ENCODE measurements around the gene MICAL1. TPM values are rescaled to one million over a fixed set of nuclear protein-coding genes. Genes with fewer than 3 reads are reported as not detected.

MICAL1 gene
- total RNA-seq, 3 donors from 2014 or later (not counting 1 experiment from before 2014, with no cell fraction given), result 72.4 to 102 (median 81.3) TPM

- 90% methylated on average over 7 of the region's 9 CpGs for WGBS (ENCODE audit: insufficient coverage)
These were observed 22.7 kb upstream of the MICAL1 start for GRCh38 chr6:109478222-109478805.

GRCh38 chr6:109477725-109478124 lies 22.2 kb upstream of the MICAL1 start:
- Histone ChIP-seq H3K27ac (ENCODE audit: low read length) (no peak overlapping the region), H3K27me3 (ENCODE audit: control insufficient read depth, insufficient read depth, low read length) (no peaks in the 10 kb centered on the region), H3K4me1 (ENCODE audit: control insufficient read depth, insufficient read depth, low read length) (peaks cover 40% of the 10 kb centered on the region), H3K9me3 (ENCODE audit: control insufficient read depth, insufficient read depth, low read length) (no peaks in the 10 kb centered on the region), H3K4me3 (ENCODE audit: low read length) (no peak overlapping the region), H3K36me3 (ENCODE audit: control insufficient read depth, insufficient read depth, low read length) (peaks cover 52% of the 10 kb centered on the region)
- intact Hi-C loops (cut with micrococcal nuclease), result no loop called here
- 86% methylated on average over 2 of the region's 2 CpGs for WGBS (ENCODE audit: insufficient coverage)
- no peak for ATAC-seq
- Mint-ChIP-seq H3K4me1 (peaks cover 72 to 76% of the 10 kb centered on the region in 2 donors), H3K36me3 (peaks cover 46% of the 10 kb centered on the region), H3K9me3 (no peaks in the 10 kb centered on the region), H3K4me3 (peak overlapping the region; percentile 31), H3K27me3 (ENCODE audit: low read depth in 2 of 2) (no peaks in the 10 kb centered on the region), H3K27ac (peak overlapping the region in 1 of 2 donors; percentile 33)
- TF ChIP-seq CTCF (IDR thresholded peaks at IDR 0.05), result no peak
- DNase-seq, result no peak

More at GRCh38 chr6:109478222-109478805, 22.7 kb upstream of the MICAL1 start:
- Mint-ChIP-seq H3K9me3 (no peaks in the 10 kb centered on the region), H3K4me3 (peak overlapping the region; percentile 85), H3K27me3 (ENCODE audit: low read depth in 2 of 2) (no peaks in the 10 kb centered on the region), H3K36me3 (peaks cover 40% of the 10 kb centered on the region), H3K4me1 (peaks cover 70% of the 10 kb centered on the region in 2 donors), H3K27ac (peak overlapping the region; percentile 18 to 43)
- Histone ChIP-seq H3K36me3 (ENCODE audit: control insufficient read depth, insufficient read depth, low read length) (peaks cover 46% of the 10 kb centered on the region), H3K9me3 (ENCODE audit: control insufficient read depth, insufficient read depth, low read length) (no peaks in the 10 kb centered on the region), H3K4me1 (ENCODE audit: control insufficient read depth, insufficient read depth, low read length) (peaks cover 40% of the 10 kb centered on the region), H3K4me3 (ENCODE audit: low read length) (no peak overlapping the region), H3K27ac (ENCODE audit: low read length) (no peak overlapping the region), H3K27me3 (ENCODE audit: control insufficient read depth, insufficient read depth, low read length) (no peaks in the 10 kb centered on the region)
- no peak for TF ChIP-seq CTCF (IDR thresholded peaks at IDR 0.05)
- ATAC-seq (no peak), DNase-seq (no peak)
- intact Hi-C loops (cut with micrococcal nuclease), result no loop called here

GRCh38 chr6:109477184-109477583 lies 21.6 kb upstream of the MICAL1 start:
- TF ChIP-seq CTCF (IDR thresholded peaks at IDR 0.05), result no peak
- intact Hi-C loops (cut with micrococcal nuclease), result no loop called here
- Histone ChIP-seq H3K27me3 (ENCODE audit: control insufficient read depth, insufficient read depth, low read length) (no peaks in the 10 kb centered on the region), H3K4me1 (ENCODE audit: control insufficient read depth, insufficient read depth, low read length) (peaks cover 37% of the 10 kb centered on the region), H3K36me3 (ENCODE audit: control insufficient read depth, insufficient read depth, low read length) (peaks cover 57% of the 10 kb centered on the region), H3K4me3 (ENCODE audit: low read length) (no peak overlapping the region), H3K9me3 (ENCODE audit: control insufficient read depth, insufficient read depth, low read length) (no peaks in the 10 kb centered on the region), H3K27ac (ENCODE audit: low read length) (no peak overlapping the region)
- WGBS (ENCODE audit: insufficient coverage), result 97% methylated on average over 2 of the region's 2 CpGs
- Mint-ChIP-seq H3K27ac (peak overlapping the region in 1 of 2 donors; percentile 33), H3K27me3 (ENCODE audit: low read depth in 2 of 2) (no peaks in the 10 kb centered on the region), H3K36me3 (peaks cover 52% of the 10 kb centered on the region), H3K4me1 (peaks cover 73 to 76% of the 10 kb centered on the region in 2 donors), H3K9me3 (no peaks in the 10 kb centered on the region), H3K4me3 (peak overlapping the region; percentile 31)
- ATAC-seq, result no peak
- no peak for DNase-seq

- peaks cover 64% of the 10 kb centered on the region for H3K36me3 ChIP-seq (ENCODE audit: control insufficient read depth, insufficient read depth, low read length)
- no peak for ATAC-seq
- no peak overlapping the region for H3K27ac Mint-ChIP-seq
- no peaks in the 10 kb centered on the region for H3K27me3 Mint-ChIP-seq (ENCODE audit: low read depth in 2 of 2)
- H3K4me1 ChIP-seq (ENCODE audit: control insufficient read depth, insufficient read depth, low read length), result peaks cover 37% of the 10 kb centered on the region
- H3K4me3 ChIP-seq (ENCODE audit: low read length), result no peak overlapping the region
- DNase-seq, result no peak
- no peaks in the 10 kb centered on the region for H3K9me3 ChIP-seq (ENCODE audit: control insufficient read depth, insufficient read depth, low read length)
- H3K4me3 Mint-ChIP-seq, result no peak overlapping the region
- WGBS (ENCODE audit: insufficient coverage), result 100% methylated on average over 2 of the region's 2 CpGs
- no peaks in the 10 kb centered on the region for H3K9me3 Mint-ChIP-seq
- intact Hi-C loops (cut with micrococcal nuclease), result no loop called here
- no peak overlapping the region for H3K27ac ChIP-seq (ENCODE audit: low read length)
- no peak for TF ChIP-seq CTCF (IDR thresholded peaks at IDR 0.05)
- H3K36me3 Mint-ChIP-seq, result peaks cover 41% of the 10 kb centered on the region
- H3K4me1 Mint-ChIP-seq, result peaks cover 73 to 74% of the 10 kb centered on the region in 2 donors
- H3K27me3 ChIP-seq (ENCODE audit: control insufficient read depth, insufficient read depth, low read length), result no peaks in the 10 kb centered on the region
These were observed 20.1 kb upstream of the MICAL1 start for GRCh38 chr6:109475625-109476024.
